ENCODE measurements around the gene C12orf43.

C12orf43 gene

DNA sequence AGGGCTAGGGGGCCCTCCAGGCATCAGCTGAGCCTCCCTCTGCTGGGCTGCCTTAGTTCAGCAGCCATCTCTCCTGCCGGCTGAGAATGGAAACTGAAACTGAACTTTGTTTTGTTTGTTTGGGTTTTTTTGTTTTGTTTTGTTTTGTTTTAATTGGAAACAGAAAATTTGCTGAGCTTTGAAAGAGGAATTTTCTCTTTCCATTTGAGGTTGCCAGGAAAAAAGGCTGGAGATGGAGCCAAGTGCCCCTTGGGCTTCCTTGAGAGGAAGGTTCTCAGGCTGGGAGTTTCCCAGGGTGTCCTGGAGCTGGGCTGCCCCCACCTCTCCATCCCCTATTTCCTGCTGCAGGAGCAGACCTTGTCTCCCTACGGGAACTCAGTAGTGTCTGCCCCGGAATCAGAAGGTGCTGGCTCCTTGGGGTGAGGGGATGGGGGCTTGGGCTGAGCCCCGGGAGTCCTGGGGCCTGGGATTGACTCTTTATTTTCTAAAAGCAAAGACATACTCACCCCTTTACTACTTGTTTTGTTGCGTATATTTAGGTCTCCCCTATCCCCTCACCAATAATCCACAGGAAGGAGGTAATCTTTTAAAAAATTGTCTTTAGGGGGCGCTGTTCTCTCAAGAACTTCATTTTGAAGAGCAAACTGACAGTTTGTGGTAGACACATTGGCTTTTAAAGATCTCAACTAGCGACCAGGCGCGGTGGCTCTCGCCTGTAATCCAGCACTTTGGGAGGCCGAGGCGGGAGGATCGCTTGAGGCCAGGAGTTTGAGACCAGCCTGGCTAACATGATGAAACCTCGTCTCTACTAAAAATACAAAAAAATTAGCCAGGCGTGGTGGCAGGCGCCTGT is 44.1 kb upstream of the C12orf43 start:
- peak overlapping the region; percentile 79 to 88 for H3K27ac ChIP-seq (ENCODE audit: insufficient read depth in 1 of 2, low read depth in 1 of 2, low read length in 2 of 2, poor library complexity in 1 of 2, severe bottlenecking in 2 of 2)
- H3K9me3 ChIP-seq (ENCODE audit: control extremely low read depth in 1 of 5, control insufficient read depth in 4 of 5, insufficient read depth in 2 of 5, low read depth in 1 of 5, low read length in 4 of 5): no peaks in the 10 kb centered on the region
- POLR2A ChIA-PET: no interaction called here
- CTCF ChIA-PET: interaction anchor here (0.7 to 4.4 kb wide), 35 partner anchors 8 to 478 kb away, joined by 3 to 64 read pairs (median 5); partner anchors contain the start of gene POP5
- no peaks in the 10 kb centered on the region for H3K27me3 ChIP-seq (replicated peaks in 2 of 5; ENCODE audit: control insufficient read depth in 4 of 5, insufficient read depth in 5 of 5, low read length in 4 of 5)
- 16% methylated on average over 3 of the region's 16 CpGs for WGBS (ENCODE audit: insufficient coverage)
- no peaks in the 10 kb centered on the region for H3K36me3 ChIP-seq (ENCODE audit: control insufficient read depth in 4 of 4, insufficient read depth in 4 of 4, low read length in 3 of 4)
- peak; percentile 80 to 91 (median 89) for DNase-seq
- H3K4me3 ChIP-seq (ENCODE audit: control insufficient read depth in 1 of 7, extremely low read depth in 1 of 7, insufficient read depth in 4 of 7, low read depth in 2 of 7, low read length in 6 of 7): peak overlapping the region; percentile 25 to 88 (median 67)
- H3K4me1 ChIP-seq (ENCODE audit: control extremely low read depth in 1 of 4, control insufficient read depth in 4 of 4, insufficient read depth in 4 of 4, low read length in 3 of 4): peaks cover 0 to 10% (median 6%) of the 10 kb centered on the region in 4 experiments

DNA sequence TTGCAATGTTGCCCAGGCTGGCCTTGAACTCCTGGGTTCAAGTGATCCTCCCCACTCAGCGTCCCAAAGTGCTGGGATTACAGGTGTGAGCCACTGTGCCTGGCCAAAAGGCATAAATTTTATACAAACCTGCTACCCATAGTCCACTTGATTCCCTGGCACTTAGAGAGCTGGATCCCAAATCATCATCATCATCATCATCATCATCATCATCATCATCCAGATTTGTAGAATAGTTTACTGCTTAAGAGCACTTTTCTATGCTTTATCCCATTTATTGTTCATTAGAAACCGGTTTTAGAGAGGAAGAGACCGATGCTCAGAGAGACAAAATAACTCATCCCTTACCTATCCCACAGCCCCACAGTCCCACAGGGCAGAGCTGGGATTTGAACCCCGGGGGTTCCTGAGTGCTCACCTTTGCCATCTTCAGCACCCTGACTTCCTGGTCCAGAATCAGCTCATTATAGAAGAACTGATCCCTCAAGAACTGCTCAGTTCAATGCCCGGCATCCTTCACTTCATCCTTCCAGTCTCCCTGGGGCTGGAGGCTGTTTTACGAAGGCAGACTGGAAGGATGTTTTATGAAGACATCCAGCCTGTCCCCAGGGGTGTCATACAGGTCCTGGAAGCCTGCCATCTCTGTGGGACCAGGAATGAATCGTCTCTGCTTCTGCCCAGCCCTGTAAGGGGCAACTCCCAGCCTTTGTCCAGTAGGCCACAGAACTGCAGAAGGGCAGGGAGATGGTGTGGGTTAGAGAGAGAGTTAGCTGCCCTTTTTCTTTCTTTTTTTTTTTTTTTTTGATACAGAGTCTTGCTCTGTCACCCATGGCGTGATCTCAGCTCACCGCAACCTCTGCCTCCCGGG is 43.0 kb upstream of the C12orf43 start:
- H3K27ac ChIP-seq (ENCODE audit: insufficient read depth in 1 of 2, low read depth in 1 of 2, low read length in 2 of 2, poor library complexity in 1 of 2, severe bottlenecking in 2 of 2): no peak overlapping the region
- POLR2A ChIA-PET: no interaction called here
- WGBS (ENCODE audit: insufficient coverage): 100% methylated on average over 4 of the region's 10 CpGs

DNA sequence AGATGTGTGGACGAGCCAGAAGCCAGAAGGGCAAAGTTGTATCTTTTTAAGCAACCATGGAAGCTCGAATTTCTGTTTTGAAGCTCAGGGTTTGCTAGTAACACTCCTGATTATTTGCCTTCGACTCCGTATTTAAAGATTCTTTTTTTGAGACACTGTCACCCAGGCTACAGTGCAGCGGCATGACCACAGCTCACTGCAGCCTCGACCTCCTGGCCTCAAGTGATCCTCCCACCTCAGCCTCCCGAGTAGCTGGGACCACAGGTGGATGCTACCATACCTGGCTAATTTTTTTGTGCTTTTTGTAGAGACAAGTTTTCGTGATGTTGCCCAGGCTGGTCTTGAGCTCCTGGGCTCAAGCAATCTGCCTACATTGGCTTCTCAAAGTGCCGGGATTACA is 41.5 kb upstream of the C12orf43 start:
- DNase-seq: no peak
- ChIA-PET CTCF (interaction anchor here (0.6 to 1.9 kb wide), 8 partner anchors 21 to 383 kb away, joined by 3 to 5 read pairs (median 4); partner anchors contain the start of gene C12orf43), POLR2A (interaction anchor here (0.6 kb wide), 1 partner anchor 995 kb away, joined by 3 read pairs; no protein-coding TSS in a partner anchor)

More for the DNA sequence above, 43.0 kb upstream of the C12orf43 start:
- Histone ChIP-seq H3K4me3 (ENCODE audit: control insufficient read depth in 1 of 7, extremely low read depth in 1 of 7, insufficient read depth in 4 of 7, low read depth in 2 of 7, low read length in 6 of 7) (no peak overlapping the region), H3K4me1 (ENCODE audit: control extremely low read depth in 1 of 4, control insufficient read depth in 4 of 4, insufficient read depth in 4 of 4, low read length in 3 of 4) (peaks cover 0 to 10% (median 6%) of the 10 kb centered on the region in 4 experiments), H3K9me3 (ENCODE audit: control extremely low read depth in 1 of 5, control insufficient read depth in 4 of 5, insufficient read depth in 2 of 5, low read depth in 1 of 5, low read length in 4 of 5) (no peaks in the 10 kb centered on the region), H3K36me3 (ENCODE audit: control insufficient read depth in 4 of 4, insufficient read depth in 4 of 4, low read length in 3 of 4) (no peaks in the 10 kb centered on the region), H3K27me3 (replicated peaks in 2 of 5; ENCODE audit: control insufficient read depth in 4 of 5, insufficient read depth in 5 of 5, low read length in 4 of 5) (no peaks in the 10 kb centered on the region)
- CTCF ChIA-PET: interaction anchor here (0.6 to 4.4 kb wide), 30 partner anchors 9 to 477 kb away, joined by 3 to 64 read pairs (median 5); partner anchors contain the start of gene POP5
- DNase-seq: no peak

DNA sequence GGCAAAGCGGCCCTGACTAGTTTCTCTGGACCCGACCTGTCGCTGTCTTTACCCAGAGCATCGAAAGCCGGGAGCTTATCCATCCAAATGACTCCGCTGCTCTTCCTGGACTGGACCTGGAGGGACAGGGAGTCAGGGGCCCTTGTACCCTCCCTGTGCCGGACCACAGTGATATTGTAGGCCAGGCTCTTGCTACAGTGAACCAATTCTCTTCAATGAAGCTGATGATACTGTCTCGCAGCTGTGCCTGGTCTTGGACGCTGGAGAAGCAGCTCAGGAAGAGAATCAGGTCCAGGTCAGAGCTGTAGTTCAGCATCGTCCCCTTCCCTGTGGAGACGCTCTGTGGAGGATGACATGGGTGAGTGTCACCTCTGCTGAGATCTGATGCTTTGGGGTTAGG is 37.4 kb upstream of the C12orf43 start:
- Histone ChIP-seq H3K36me3 (ENCODE audit: control insufficient read depth in 4 of 4, insufficient read depth in 4 of 4, low read length in 3 of 4) (no peaks in the 10 kb centered on the region), H3K27me3 (replicated peaks in 2 of 5; ENCODE audit: control insufficient read depth in 4 of 5, insufficient read depth in 5 of 5, low read length in 4 of 5) (no peaks in the 10 kb centered on the region), H3K4me3 (ENCODE audit: control insufficient read depth in 1 of 7, extremely low read depth in 1 of 7, insufficient read depth in 4 of 7, low read depth in 2 of 7, low read length in 6 of 7) (no peak overlapping the region), H3K4me1 (ENCODE audit: control extremely low read depth in 1 of 4, control insufficient read depth in 4 of 4, insufficient read depth in 4 of 4, low read length in 3 of 4) (no peaks in the 10 kb centered on the region), H3K9me3 (ENCODE audit: control extremely low read depth in 1 of 5, control insufficient read depth in 4 of 5, insufficient read depth in 2 of 5, low read depth in 1 of 5, low read length in 4 of 5) (no peaks in the 10 kb centered on the region), H3K27ac (ENCODE audit: insufficient read depth in 1 of 2, low read depth in 1 of 2, low read length in 2 of 2, poor library complexity in 1 of 2, severe bottlenecking in 2 of 2) (no peak overlapping the region)
- ChIA-PET CTCF (interaction anchor here (2.1 kb wide), 1 partner anchor 8 kb away, joined by 10 read pairs; no protein-coding TSS in a partner anchor), POLR2A (no interaction called here)
- WGBS (ENCODE audit: insufficient coverage): 94% methylated on average over 11 of the region's 11 CpGs
- no peak for DNase-seq

More for the DNA sequence above, 41.5 kb upstream of the C12orf43 start:
- H3K27ac ChIP-seq (ENCODE audit: insufficient read depth in 1 of 2, low read depth in 1 of 2, low read length in 2 of 2, poor library complexity in 1 of 2, severe bottlenecking in 2 of 2): no peak overlapping the region
- WGBS (ENCODE audit: insufficient coverage): 82% methylated on average over 9 of the region's 9 CpGs
- no peaks in the 10 kb centered on the region for H3K27me3 ChIP-seq (replicated peaks in 2 of 5; ENCODE audit: control insufficient read depth in 4 of 5, insufficient read depth in 5 of 5, low read length in 4 of 5)
- peaks cover 0 to 10% (median 6%) of the 10 kb centered on the region in 4 experiments for H3K4me1 ChIP-seq (ENCODE audit: control extremely low read depth in 1 of 4, control insufficient read depth in 4 of 4, insufficient read depth in 4 of 4, low read length in 3 of 4)
- no peaks in the 10 kb centered on the region for H3K9me3 ChIP-seq (ENCODE audit: control extremely low read depth in 1 of 5, control insufficient read depth in 4 of 5, insufficient read depth in 2 of 5, low read depth in 1 of 5, low read length in 4 of 5)
- no peak overlapping the region for H3K4me3 ChIP-seq (ENCODE audit: control insufficient read depth in 1 of 7, extremely low read depth in 1 of 7, insufficient read depth in 4 of 7, low read depth in 2 of 7, low read length in 6 of 7)
- H3K36me3 ChIP-seq (ENCODE audit: control insufficient read depth in 4 of 4, insufficient read depth in 4 of 4, low read length in 3 of 4): no peaks in the 10 kb centered on the region

DNA sequence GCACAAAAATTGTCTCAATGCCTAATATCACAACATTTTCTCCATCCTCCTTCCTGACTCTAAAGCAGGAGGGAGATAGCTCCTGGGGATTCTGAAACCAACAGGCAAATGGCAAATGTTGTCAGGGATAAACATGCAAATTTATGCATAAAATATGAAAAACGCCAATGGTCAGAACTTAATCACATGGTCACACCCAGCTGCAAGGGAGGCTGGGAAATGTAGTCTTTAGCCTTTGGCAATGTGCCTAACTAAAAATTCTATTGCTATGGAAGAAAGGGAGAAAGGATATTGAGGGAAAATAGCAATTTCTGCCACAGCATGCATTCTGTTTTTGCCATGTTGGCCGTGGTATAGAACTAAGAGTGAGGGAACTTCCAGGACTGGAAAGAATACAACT is 34.4 kb upstream of the C12orf43 start:
- WGBS (ENCODE audit: insufficient coverage): 100% methylated on average over 1 of the region's 2 CpGs
- DNase-seq: no peak
- ChIA-PET POLR2A (no interaction called here), CTCF (interaction anchor here (0.9 to 1.8 kb wide), 2 partner anchors 9 to 11 kb away, joined by 3 to 10 read pairs; no protein-coding TSS in a partner anchor)
- H3K27ac ChIP-seq (ENCODE audit: insufficient read depth in 1 of 2, low read depth in 1 of 2, low read length in 2 of 2, poor library complexity in 1 of 2, severe bottlenecking in 2 of 2): no peak overlapping the region
- no peak overlapping the region for H3K4me3 ChIP-seq (ENCODE audit: control insufficient read depth in 1 of 7, extremely low read depth in 1 of 7, insufficient read depth in 4 of 7, low read depth in 2 of 7, low read length in 6 of 7)
- H3K36me3 ChIP-seq (ENCODE audit: control insufficient read depth in 4 of 4, insufficient read depth in 4 of 4, low read length in 3 of 4): no peaks in the 10 kb centered on the region
- no peaks in the 10 kb centered on the region for H3K9me3 ChIP-seq (ENCODE audit: control extremely low read depth in 1 of 5, control insufficient read depth in 4 of 5, insufficient read depth in 2 of 5, low read depth in 1 of 5, low read length in 4 of 5)
- no peaks in the 10 kb centered on the region for H3K4me1 ChIP-seq (ENCODE audit: control extremely low read depth in 1 of 4, control insufficient read depth in 4 of 4, insufficient read depth in 4 of 4, low read length in 3 of 4)
- no peaks in the 10 kb centered on the region for H3K27me3 ChIP-seq (replicated peaks in 2 of 5; ENCODE audit: control insufficient read depth in 4 of 5, insufficient read depth in 5 of 5, low read length in 4 of 5)

DNA sequence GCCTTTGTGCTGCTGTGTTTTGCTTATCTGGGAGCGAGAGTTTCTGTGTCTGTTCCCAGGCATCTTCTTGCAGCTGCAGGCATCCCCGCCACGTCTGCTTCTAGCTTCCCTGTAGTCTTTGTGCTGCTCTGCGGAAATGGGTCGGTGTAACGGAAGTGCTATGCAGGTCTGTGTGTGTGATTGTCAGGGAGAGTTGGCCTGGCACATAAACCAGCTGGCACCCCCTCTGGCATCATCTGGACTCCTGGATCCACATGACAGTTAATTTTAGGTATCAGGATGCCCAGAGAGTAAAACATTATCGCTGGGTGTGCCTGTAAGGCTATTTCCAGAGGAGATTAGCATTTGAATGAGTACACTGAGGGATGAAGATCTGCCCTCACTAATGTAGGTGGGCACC is 32.2 kb upstream of the C12orf43 start:
- no peaks in the 10 kb centered on the region for H3K36me3 ChIP-seq (ENCODE audit: control insufficient read depth in 4 of 4, insufficient read depth in 4 of 4, low read length in 3 of 4)
- H3K4me3 ChIP-seq (ENCODE audit: control insufficient read depth in 1 of 7, extremely low read depth in 1 of 7, insufficient read depth in 4 of 7, low read depth in 2 of 7, low read length in 6 of 7): no peak overlapping the region
- H3K27ac ChIP-seq (ENCODE audit: insufficient read depth in 1 of 2, low read depth in 1 of 2, low read length in 2 of 2, poor library complexity in 1 of 2, severe bottlenecking in 2 of 2): no peak overlapping the region
- ChIA-PET CTCF (interaction anchor here (1.3 kb wide), 1 partner anchor 20 kb away, joined by 4 read pairs; no protein-coding TSS in a partner anchor), POLR2A (interaction anchor here (0.6 kb wide), 1 partner anchor 114 kb away, joined by 3 read pairs; no protein-coding TSS in a partner anchor)
- no peaks in the 10 kb centered on the region for H3K9me3 ChIP-seq (ENCODE audit: control extremely low read depth in 1 of 5, control insufficient read depth in 4 of 5, insufficient read depth in 2 of 5, low read depth in 1 of 5, low read length in 4 of 5)
- no peaks in the 10 kb centered on the region for H3K4me1 ChIP-seq (ENCODE audit: control extremely low read depth in 1 of 4, control insufficient read depth in 4 of 4, insufficient read depth in 4 of 4, low read length in 3 of 4)
- peak in 1 of 3 donors; percentile 37 for DNase-seq
- H3K27me3 ChIP-seq (replicated peaks in 2 of 5; ENCODE audit: control insufficient read depth in 4 of 5, insufficient read depth in 5 of 5, low read length in 4 of 5): peaks cover 0 to 3% (median 0%) of the 10 kb centered on the region in 5 experiments
- 74% methylated on average over 5 of the region's 7 CpGs for WGBS (ENCODE audit: insufficient coverage)
